ENCODE data around the gene PDE6D. TPM values are rescaled to one million over a fixed set of nuclear protein-coding genes. Genes with fewer than 3 reads are reported as not detected.

Gene PDE6D
- total RNA-seq, 4 donors from 2014 or later = 13.0 to 25.3 (median 18.1) TPM

DNA sequence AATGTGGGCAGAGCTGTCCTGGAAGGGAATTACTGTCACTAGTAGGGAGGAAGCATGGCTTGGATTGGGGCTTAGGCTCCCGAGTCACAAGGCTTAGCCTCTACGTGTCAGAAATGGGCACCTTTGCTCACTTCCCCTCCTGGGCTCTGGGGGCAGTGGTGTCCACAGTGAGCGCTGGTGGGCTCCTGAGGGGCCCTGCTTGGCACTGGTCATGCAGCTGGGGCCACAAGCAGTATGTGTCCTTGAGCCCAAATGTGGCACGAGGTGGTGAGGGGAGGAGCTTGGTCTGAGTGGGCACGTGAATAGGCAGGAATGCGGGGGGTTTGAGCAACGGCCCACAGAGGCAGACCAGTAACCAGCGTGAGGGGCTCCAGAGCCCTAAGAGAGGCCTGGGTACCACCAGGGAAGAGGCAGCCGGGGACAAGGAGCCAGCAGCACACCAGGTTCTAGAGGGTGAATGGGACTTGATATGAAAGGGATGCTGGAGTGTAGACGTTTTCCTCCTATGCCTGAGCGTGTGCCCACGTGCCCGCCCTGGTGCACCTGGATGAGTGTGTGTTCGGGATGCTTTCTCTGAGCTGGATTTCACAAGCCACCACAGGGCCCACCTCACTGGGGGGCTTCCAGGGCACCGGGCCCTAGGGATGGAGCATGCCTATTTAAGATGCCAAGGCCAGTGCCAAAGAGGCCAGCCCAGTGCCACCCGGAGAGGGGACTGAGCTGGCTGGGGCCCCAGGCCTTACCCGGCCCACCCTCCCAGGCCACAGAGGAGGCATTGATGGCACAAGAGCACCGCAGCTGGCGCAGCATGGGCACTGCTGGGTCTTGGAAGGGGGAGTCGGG, 95.5 kb downstream of the PDE6D start:
- intact Hi-C loops (cut with DNase I; ENCODE audit: low total_unique reads) = no loop called here
- TF ChIP-seq CTCF (IDR thresholded peaks at IDR 0.05) = no peak
- no peak for TF ChIP-seq POLR2A (IDR thresholded peaks at IDR 0.05)
- WGBS, 2 donors = 55 to 81% methylated on average over 16 to 19 of the region's 20 CpGs
- DNase-seq (ENCODE audit: low spot score in 2 of 2) = no peak
- no peak overlapping the region for H3K4me3 ChIP-seq (ENCODE audit: low read depth, poor library complexity, severe bottlenecking)

GRCh38 chr2:231684314-231685223, 96.5 kb downstream of the PDE6D start:
- TF ChIP-seq POLR2A (IDR thresholded peaks at IDR 0.05) (no peak), CTCF (IDR thresholded peaks at IDR 0.05) (no peak)
- intact Hi-C loops (cut with DNase I; ENCODE audit: low total_unique reads) = no loop called here
- DNase-seq (ENCODE audit: low spot score in 2 of 2) = no peak
- 60 to 73% methylated on average over 14 to 19 of the region's 22 CpGs for WGBS, 2 donors
- no peak overlapping the region for H3K4me3 ChIP-seq (ENCODE audit: low read depth, poor library complexity, severe bottlenecking)

DNA sequence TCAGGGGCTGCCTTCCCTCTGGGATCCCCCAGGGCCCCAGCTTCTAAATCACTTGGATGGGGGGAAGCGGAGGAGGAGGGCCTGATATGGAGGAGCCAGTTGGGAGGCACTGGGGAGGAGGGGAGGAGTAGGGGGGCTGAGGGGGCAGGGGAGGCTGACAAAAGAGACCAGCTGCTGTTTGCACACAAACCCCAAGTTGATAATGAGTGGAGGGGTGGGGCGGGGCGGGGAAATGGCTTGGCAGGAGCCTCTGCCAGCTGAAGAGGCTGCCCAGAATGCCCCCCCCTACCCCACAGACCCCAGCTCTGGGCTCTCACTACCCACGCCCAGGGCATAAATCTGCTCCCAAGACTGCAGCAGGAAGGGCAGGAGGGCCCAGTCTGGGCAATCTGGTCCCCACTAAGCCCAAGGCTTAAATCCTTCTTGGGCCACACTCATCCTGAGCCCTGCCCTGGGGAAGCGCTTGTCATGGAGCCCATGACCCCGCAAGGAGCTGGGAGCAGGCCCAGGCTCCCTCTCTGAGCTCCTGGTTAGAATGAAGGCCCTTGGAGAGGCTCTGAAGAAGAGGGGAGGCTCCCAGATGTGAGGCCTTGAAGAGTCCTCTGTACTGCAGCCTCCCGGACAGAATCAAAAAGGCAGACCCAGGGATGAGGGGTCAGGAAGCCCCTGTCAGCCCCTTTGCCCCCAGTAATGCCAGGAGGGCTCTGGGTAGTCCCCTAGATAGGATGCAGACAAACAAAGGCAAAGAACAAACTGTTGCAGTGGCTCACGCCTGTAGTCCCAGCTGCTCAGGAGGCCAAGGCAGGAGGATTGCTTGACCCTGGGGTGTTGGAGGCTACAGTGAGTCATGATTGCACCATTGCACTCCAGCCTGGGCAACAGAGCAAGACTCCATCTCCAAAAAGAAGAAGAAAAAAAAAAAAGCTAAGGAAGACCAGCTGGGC, 97.5 kb downstream of the PDE6D start:
- 86 to 91% methylated on average over 7 to 8 of the region's 8 CpGs for WGBS, 2 donors
- DNase-seq (ENCODE audit: low spot score in 2 of 2) = no peak
- H3K4me3 ChIP-seq (ENCODE audit: low read depth, poor library complexity, severe bottlenecking) = no peak overlapping the region
- no peak for TF ChIP-seq POLR2A (IDR thresholded peaks at IDR 0.05)
- TF ChIP-seq CTCF (IDR thresholded peaks at IDR 0.05) = no peak
- intact Hi-C loops (cut with DNase I; ENCODE audit: low total_unique reads) = no loop called here

DNA sequence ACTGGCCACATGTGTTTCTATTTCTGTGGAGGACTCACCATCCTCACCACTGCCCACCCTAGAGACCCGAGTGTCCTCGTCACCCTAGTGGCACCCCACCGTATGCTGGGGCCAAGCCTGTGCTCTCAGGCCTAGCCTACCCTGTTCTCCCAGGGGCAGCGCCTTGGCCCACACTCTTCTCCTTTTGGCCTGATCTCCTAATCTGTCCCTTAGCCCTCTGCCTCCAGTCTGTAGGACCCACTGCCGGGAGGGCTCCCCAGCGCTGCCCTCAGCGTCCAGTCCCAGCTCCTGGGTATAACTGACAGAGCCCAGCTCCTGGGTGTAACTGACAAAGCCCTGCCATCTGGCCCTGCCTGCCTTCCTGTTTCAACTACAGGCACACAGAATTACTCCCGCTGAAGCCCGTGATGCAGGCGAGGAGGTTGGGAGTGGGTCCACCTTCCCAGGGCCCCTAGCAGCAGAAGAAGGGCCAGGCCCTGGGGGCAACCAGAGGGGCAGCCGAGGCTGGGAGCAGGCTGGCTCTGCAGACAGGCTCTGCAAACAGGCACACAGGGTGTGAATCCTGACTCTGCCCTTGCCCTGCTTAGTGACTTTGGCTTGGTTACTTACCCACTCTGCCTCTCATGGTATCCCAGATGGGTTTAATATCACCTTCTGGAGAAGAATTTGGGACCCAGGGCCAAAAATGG, 98.3 kb downstream of the PDE6D start:
- intact Hi-C loops (cut with DNase I; ENCODE audit: low total_unique reads) = no loop called here
- TF ChIP-seq POLR2A (IDR thresholded peaks at IDR 0.05) (no peak), CTCF (IDR thresholded peaks at IDR 0.05) (no peak)
- WGBS, 2 donors = 80 to 82% methylated on average over 10 to 11 of the region's 11 CpGs
- H3K4me3 ChIP-seq (ENCODE audit: low read depth, poor library complexity, severe bottlenecking) = no peak overlapping the region
- no peak for DNase-seq (ENCODE audit: low spot score in 2 of 2)

Other genes starting within 250 kb of the PDE6D start
- gene TEX44, start 188.4 kb downstream of the PDE6D start, total RNA-seq = not detected
- gene PTMA, start 72.8 kb downstream of the PDE6D start, total RNA-seq = 1,000 to 10,000 TPM in 2 of 4 donors, 100 to 1,000 TPM in 2; 811 to 1,206 (median 976) TPM
- 10 to 100 TPM; 13.7 to 35.2 (median 24.4) TPM for gene COPS7B, start 5.2 kb upstream of the PDE6D start, total RNA-seq
- gene NPPC, start 145.1 kb upstream of the PDE6D start, total RNA-seq = not detected
- gene DIS3L2, start 180.4 kb upstream of the PDE6D start, total RNA-seq = 10 to 100 TPM; 26.4 to 39.0 (median 34.4) TPM

Data from lower leg skin (tissue), 4 donors.